ENCODE data around the gene ZFP57. TPM values are rescaled to one million over a fixed set of nuclear protein-coding genes. Genes with fewer than 3 reads are reported as not detected.

Gene ZFP57
- total RNA-seq, 1 donor from 2014 or later = 1.6 TPM

GRCh38 chr6:29681811-29682210 is 859 bp upstream of the ZFP57 start:
- Histone ChIP-seq H3K4me3 (ENCODE audit: low read depth, low read length) (no peak overlapping the region), H3K27me3 (ENCODE audit: control insufficient read depth, insufficient read depth, low read length) (no peaks in the 10 kb centered on the region), H3K36me3 (ENCODE audit: control insufficient read depth, insufficient read depth, low read length) (no peaks in the 10 kb centered on the region)
- FAIRE-seq (no peak), DNase-seq (ENCODE audit: low read depth) (no peak)
- TF ChIP-seq CTCF (IDR thresholded peaks at IDR 0.05; ENCODE audit: insufficient read depth, low read length, severe bottlenecking) = no peak

GRCh38 chr6:29680416-29680815 is 536 bp downstream of the ZFP57 start:
- Histone ChIP-seq H3K36me3 (ENCODE audit: control insufficient read depth, insufficient read depth, low read length) (no peaks in the 10 kb centered on the region), H3K4me3 (ENCODE audit: low read depth, low read length) (no peak overlapping the region), H3K27me3 (ENCODE audit: control insufficient read depth, insufficient read depth, low read length) (no peaks in the 10 kb centered on the region)
- DNase-seq (ENCODE audit: low read depth) (no peak), FAIRE-seq (no peak)
- no peak for TF ChIP-seq CTCF (IDR thresholded peaks at IDR 0.05; ENCODE audit: insufficient read depth, low read length, severe bottlenecking)

GRCh38 chr6:29679962-29680361 is 990 bp downstream of the ZFP57 start:
- Histone ChIP-seq H3K4me3 (ENCODE audit: low read depth, low read length) (no peak overlapping the region), H3K36me3 (ENCODE audit: control insufficient read depth, insufficient read depth, low read length) (no peaks in the 10 kb centered on the region), H3K27me3 (ENCODE audit: control insufficient read depth, insufficient read depth, low read length) (no peaks in the 10 kb centered on the region)
- FAIRE-seq (no peak), DNase-seq (ENCODE audit: low read depth) (peak; percentile 18)
- no peak for TF ChIP-seq CTCF (IDR thresholded peaks at IDR 0.05; ENCODE audit: insufficient read depth, low read length, severe bottlenecking)

GRCh38 chr6:29678114-29678513 is 2.8 kb downstream of the ZFP57 start:
- FAIRE-seq (no peak), DNase-seq (ENCODE audit: low read depth) (peak; percentile 90)
- no peaks in the 10 kb centered on the region for H3K36me3 ChIP-seq (ENCODE audit: control insufficient read depth, insufficient read depth, low read length)
- no peak for TF ChIP-seq CTCF (IDR thresholded peaks at IDR 0.05; ENCODE audit: insufficient read depth, low read length, severe bottlenecking)
- no peak overlapping the region for H3K4me3 ChIP-seq (ENCODE audit: low read depth, low read length)
- no peaks in the 10 kb centered on the region for H3K27me3 ChIP-seq (ENCODE audit: control insufficient read depth, insufficient read depth, low read length)

- FAIRE-seq = peak; percentile 7
Measured at GRCh38 chr6:29676981-29677601, 3.9 kb downstream of the ZFP57 start.

More at GRCh38 chr6:29676981-29677601, 3.9 kb downstream of the ZFP57 start:
- no peaks in the 10 kb centered on the region for H3K36me3 ChIP-seq (ENCODE audit: control insufficient read depth, insufficient read depth, low read length)
- DNase-seq (ENCODE audit: low read depth) = peak; percentile 71
- no peaks in the 10 kb centered on the region for H3K27me3 ChIP-seq (ENCODE audit: control insufficient read depth, insufficient read depth, low read length)
- TF ChIP-seq CTCF (IDR thresholded peaks at IDR 0.05; ENCODE audit: insufficient read depth, low read length, severe bottlenecking) = no peak
- H3K4me3 ChIP-seq (ENCODE audit: low read depth, low read length) = no peak overlapping the region
